H9 (cell line): ENCODE data around the gene CCDC102A. TPM values are rescaled to one million over a fixed set of nuclear protein-coding genes. Genes with fewer than 3 reads are reported as not detected.
A peak's percentile ranks its signal among the peaks of the same experiment; 100 is the strongest.

Experiments used
- DNase-seq: peaks from one replicate; pipeline ENCODE4 v3.0.0-alpha.2; 2017
- H2AFZ ChIP-seq: one replicate; pipeline ENCODE4 v1.6.1; 2013; ENCODE audit warnings: mild to moderate bottlenecking, low read length, control low read depth, moderate library complexity
- H2AK5ac ChIP-seq: 2 replicates; pipeline ENCODE4 v1.6.1; 2013; ENCODE audit warnings: low read length, control low read depth, mixed read lengths; ENCODE audit not compliant: insufficient read length
- H2BK120ac ChIP-seq: one replicate; pipeline ENCODE4 v1.6.1; 2013; ENCODE audit warnings: low read depth, mild to moderate bottlenecking, low read length, control low read depth, inconsistent platforms; ENCODE audit not compliant: poor library complexity, severe bottlenecking
- H2BK12ac ChIP-seq: 2 replicates; pipeline ENCODE4 v1.6.1; 2013; ENCODE audit warnings: low read length, control low read depth, mixed read lengths, low read depth; ENCODE audit not compliant: insufficient read length
- H2BK15ac ChIP-seq: 2 replicates; pipeline ENCODE4 v1.6.1; 2013; ENCODE audit warnings: low read depth, low read length, control low read depth
- H2BK20ac ChIP-seq: one replicate; pipeline ENCODE4 v1.6.1; 2013; ENCODE audit warnings: low read depth, mild to moderate bottlenecking, low read length, control low read depth, inconsistent platforms; ENCODE audit not compliant: poor library complexity, severe bottlenecking
- H2BK5ac ChIP-seq: 2 replicates; pipeline ENCODE4 v1.6.1; 2013; ENCODE audit warnings: low read length, control low read depth, mixed read lengths; ENCODE audit not compliant: insufficient read length
- H3K14ac ChIP-seq: 2 replicates; pipeline ENCODE4 v1.6.1; 2013; ENCODE audit warnings: low read length, control low read depth; ENCODE audit not compliant: insufficient read depth
- H3K18ac ChIP-seq: 2 replicates; pipeline ENCODE4 v1.6.1; 2013; ENCODE audit warnings: low read depth, mild to moderate bottlenecking, mixed read lengths, low read length, control low read depth; ENCODE audit not compliant: insufficient read length
- H3K23ac ChIP-seq: 2 replicates; pipeline ENCODE4 v1.6.1; 2013; ENCODE audit warnings: low read length, control low read depth, mixed read lengths, low read depth; ENCODE audit not compliant: insufficient read length
- H3K23me2 ChIP-seq: 2 replicates; pipeline ENCODE4 v1.6.1; 2013; ENCODE audit warnings: low read depth, mild to moderate bottlenecking, mixed read lengths, low read length, control low read depth; ENCODE audit not compliant: insufficient read length, poor library complexity, severe bottlenecking
- H3K27ac ChIP-seq: 2 replicates; pipeline ENCODE4 v1.5.1; 2013; ENCODE audit warnings: low read length, control low read depth, mixed read lengths, low read depth; ENCODE audit not compliant: insufficient read length
- H3K27me3 ChIP-seq: 2 replicates; pipeline ENCODE4 v1.6.1; 2013; ENCODE audit warnings: low read length, control low read depth, inconsistent platforms; ENCODE audit not compliant: insufficient read depth
- H3K4ac ChIP-seq: 2 replicates; pipeline ENCODE4 v1.6.1; 2013; ENCODE audit warnings: low read depth, mild to moderate bottlenecking, control low read depth, inconsistent platforms, low read length, moderate library complexity
- H3K4me1 ChIP-seq: 2 replicates; pipeline ENCODE4 v1.6.1; 2013; ENCODE audit warnings: low read length, control low read depth, inconsistent platforms; ENCODE audit not compliant: insufficient read depth
- H3K4me2 ChIP-seq: 2 replicates; pipeline ENCODE4 v1.6.1; 2013; ENCODE audit warnings: low read length, control low read depth, mixed read lengths; ENCODE audit not compliant: insufficient read length, insufficient read depth
- H3K56ac ChIP-seq: 2 replicates; pipeline ENCODE4 v1.6.1; 2013; ENCODE audit warnings: low read depth, mild to moderate bottlenecking, mixed read lengths, low read length, control low read depth; ENCODE audit not compliant: insufficient read length
- H3K79me1 ChIP-seq: 2 replicates; pipeline ENCODE4 v1.6.1; 2013; ENCODE audit warnings: low read depth, mild to moderate bottlenecking, moderate library complexity, low read length, control low read depth, inconsistent platforms; ENCODE audit not compliant: insufficient read depth, poor library complexity, severe bottlenecking
- H3K79me2 ChIP-seq: 2 replicates; pipeline ENCODE4 v1.6.1; 2013; ENCODE audit warnings: low read length, control low read depth, inconsistent platforms; ENCODE audit not compliant: insufficient read depth
- H3K9ac ChIP-seq: 2 replicates; pipeline ENCODE4 v1.6.1; 2013; ENCODE audit warnings: low read length, control low read depth, mixed read lengths; ENCODE audit not compliant: insufficient read length; ENCODE audit errors: extremely low read depth
- H3K9me3 ChIP-seq: one replicate; pipeline ENCODE4 v1.6.1; 2013; ENCODE audit warnings: low read depth, low read length, inconsistent platforms; ENCODE audit not compliant: control insufficient read depth
- H3T11ph ChIP-seq: one replicate; pipeline ENCODE4 v1.6.1; 2013; ENCODE audit warnings: mild to moderate bottlenecking, low read length, control low read depth, inconsistent platforms
- H4K20me1 ChIP-seq: one replicate; pipeline ENCODE4 v1.6.1; 2013; ENCODE audit not compliant: control insufficient read depth, insufficient read length, insufficient read depth
- H4K5ac ChIP-seq: 2 replicates; pipeline ENCODE4 v1.6.1; 2013; ENCODE audit warnings: low read depth, mild to moderate bottlenecking, mixed read lengths, low read length, control low read depth; ENCODE audit not compliant: insufficient read length
- H4K8ac ChIP-seq: replicated peaks from 2 replicates; pipeline ENCODE4 v1.6.1; 2013; ENCODE audit warnings: low read length, control low read depth, mixed read lengths, low read depth; ENCODE audit not compliant: insufficient read length
- H4K91ac ChIP-seq: 2 replicates; pipeline ENCODE4 v1.6.1; 2013; ENCODE audit warnings: low read depth, mild to moderate bottlenecking, moderate library complexity, mixed read lengths, low read length, control low read depth; ENCODE audit not compliant: insufficient read length
- H3K27ac Mint-ChIP-seq, 3 experiments: 2 replicates in 2 of 3; 3 replicates in 1 of 3; pipeline ENCODE4 v1.8.0; 2020 to 2021; ENCODE audit warnings: mixed read lengths in 3 of 3, mild to moderate bottlenecking in 1 of 3, moderate library complexity in 1 of 3
- H3K27me3 Mint-ChIP-seq: 2 replicates; pipeline ENCODE4 v1.8.0; 2021; ENCODE audit warnings: low read depth, mild to moderate bottlenecking, moderate library complexity, mixed read lengths
- H3K36me3 Mint-ChIP-seq, 3 experiments: 2 replicates in 2 of 3; 3 replicates in 1 of 3; pipeline ENCODE4 v1.8.0; 2020 to 2021; ENCODE audit warnings: low read depth in 3 of 3, mixed read lengths in 3 of 3; ENCODE audit not compliant: insufficient read depth in 1 of 3
- H3K4me1 Mint-ChIP-seq, 2 experiments: 2 replicates each; pipeline ENCODE4 v1.8.0; 2020; ENCODE audit warnings: mixed read lengths in 2 of 2
- H3K4me3 Mint-ChIP-seq, 2 experiments: 2 replicates in 1 of 2; 3 replicates in 1 of 2; pipeline ENCODE4 v1.8.0; 2020 to 2021; ENCODE audit warnings: mild to moderate bottlenecking in 2 of 2, mixed read lengths in 2 of 2, moderate library complexity in 1 of 2
- H3K9me3 Mint-ChIP-seq, 2 experiments: 2 replicates in 1 of 2; 3 replicates in 1 of 2; pipeline ENCODE4 v1.8.0; 2020; ENCODE audit warnings: mild to moderate bottlenecking in 2 of 2, mixed read lengths in 2 of 2, moderate library complexity in 1 of 2
- whole genome bisulfite sequencing: extraction: QIAGEN DNeasy Blood & Tissue Kit; methylation state at CpG from one replicate; pipeline ENCODE4 v1.1.7; 2013; ENCODE audit warnings: missing lambda C conversion rate, low lambda C conversion rate, mixed read lengths; ENCODE audit not compliant: insufficient read length; ENCODE audit errors: extremely low coverage; 5-methylcytosine and 5-hydroxymethylcytosine counted together
- total RNA-seq: library from RNA; stranded (reverse); gene quantifications from 2 replicates; pipeline ENCODE4 v1.2.1, GENCODE V29; 2021
- TF ChIP-seq, protein P1 (sequence below): fragments of 200-600 bp; sonication (generic); conservative IDR thresholded peaks from 3 replicates; pipeline ENCODE4 v1.8.0; 2021; ENCODE audit warnings: antibody characterized with exemption, mild to moderate bottlenecking

The CCDC102A gene
- total RNA-seq, 1 experiment from 2014 or later: 8.2 TPM

DNA sequence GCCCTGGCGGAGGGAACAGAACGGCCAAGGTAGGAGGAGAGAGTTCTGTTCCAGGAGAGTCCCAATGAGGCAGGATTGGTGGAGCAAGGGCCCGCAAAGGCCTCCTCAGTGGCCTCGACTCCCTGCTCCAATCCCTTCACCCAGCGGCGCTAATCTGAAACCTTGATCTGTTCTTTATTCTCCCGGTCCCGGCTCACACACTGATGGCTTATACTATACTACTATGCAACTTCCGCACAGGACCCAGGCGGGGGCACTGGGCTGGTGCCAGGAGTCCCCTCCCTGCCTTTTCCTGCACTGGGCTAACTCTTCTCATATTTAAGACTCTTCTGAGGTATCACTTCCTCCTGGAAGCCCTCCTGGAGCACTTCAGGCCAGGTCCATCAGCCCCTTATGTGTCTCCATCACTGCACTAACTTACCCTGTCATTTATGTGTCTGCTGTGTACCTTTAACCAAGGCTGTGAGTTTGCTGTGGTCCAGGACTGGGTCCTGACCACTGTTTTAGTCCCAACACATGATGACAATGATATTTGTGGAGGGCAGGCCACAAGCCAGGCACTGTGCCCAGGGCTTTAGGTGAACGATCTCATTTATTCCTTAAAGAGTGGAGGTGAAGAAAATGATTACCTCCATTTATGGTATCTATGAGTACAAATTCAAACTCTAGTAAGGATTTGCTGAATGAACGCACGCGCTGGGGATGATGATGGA, 6.8 kb downstream of the CCDC102A start:
- Mint-ChIP-seq H3K4me3 (peak overlapping the region; percentile 77 to 88), H3K27me3 (peaks cover 25% of the 10 kb centered on the region), H3K4me1 (peaks cover 51 to 54% of the 10 kb centered on the region in 2 experiments), H3K9me3 (no peaks in the 10 kb centered on the region), H3K36me3 (peaks cover 18 to 32% (median 29%) of the 10 kb centered on the region in 3 experiments; a peak in 6 of 7 replicates), H3K27ac (peak overlapping the region in 2 of 3 experiments; percentile 14 to 65; a peak in 2 of 7 replicates)
- Histone ChIP-seq H4K20me1 (peaks cover 3% of the 10 kb centered on the region), H2BK15ac (no peak overlapping the region), H3K79me1 (no peaks in the 10 kb centered on the region), H3K4me1 (peaks cover 5% of the 10 kb centered on the region; the same call in 1 of the 2 replicates), H2BK12ac (no peak overlapping the region), H2BK5ac (no peak overlapping the region), H3K18ac (peak overlapping the region; percentile 33), H3K56ac (no peak overlapping the region), H3K14ac (peak overlapping the region; percentile 93; the same call in 1 of the 2 replicates), H3K23me2 (peaks cover 9% of the 10 kb centered on the region), H2BK20ac (no peak overlapping the region), H3K9me3 (no peaks in the 10 kb centered on the region), H3K27ac (no peak overlapping the region), H2AK5ac (no peak overlapping the region), H3K4me2 (peak overlapping the region; percentile 63), H3K23ac (no peak overlapping the region), H2BK120ac (no peak overlapping the region), H4K8ac (no peak overlapping the region), H3K27me3 (no peaks in the 10 kb centered on the region; the same call in 1 of the 2 replicates), H3K9ac (no peak overlapping the region), H4K91ac (no peak overlapping the region), H4K5ac (no peak overlapping the region), H3K4ac (no peak overlapping the region), H3T11ph (no peak overlapping the region), H2AFZ (no peak overlapping the region), H3K79me2 (no peaks in the 10 kb centered on the region)
- no CpG with 5 or more reads among the region's 14 CpGs for WGBS
- no peak for DNase-seq
- TF ChIP-seq, protein P1, sequence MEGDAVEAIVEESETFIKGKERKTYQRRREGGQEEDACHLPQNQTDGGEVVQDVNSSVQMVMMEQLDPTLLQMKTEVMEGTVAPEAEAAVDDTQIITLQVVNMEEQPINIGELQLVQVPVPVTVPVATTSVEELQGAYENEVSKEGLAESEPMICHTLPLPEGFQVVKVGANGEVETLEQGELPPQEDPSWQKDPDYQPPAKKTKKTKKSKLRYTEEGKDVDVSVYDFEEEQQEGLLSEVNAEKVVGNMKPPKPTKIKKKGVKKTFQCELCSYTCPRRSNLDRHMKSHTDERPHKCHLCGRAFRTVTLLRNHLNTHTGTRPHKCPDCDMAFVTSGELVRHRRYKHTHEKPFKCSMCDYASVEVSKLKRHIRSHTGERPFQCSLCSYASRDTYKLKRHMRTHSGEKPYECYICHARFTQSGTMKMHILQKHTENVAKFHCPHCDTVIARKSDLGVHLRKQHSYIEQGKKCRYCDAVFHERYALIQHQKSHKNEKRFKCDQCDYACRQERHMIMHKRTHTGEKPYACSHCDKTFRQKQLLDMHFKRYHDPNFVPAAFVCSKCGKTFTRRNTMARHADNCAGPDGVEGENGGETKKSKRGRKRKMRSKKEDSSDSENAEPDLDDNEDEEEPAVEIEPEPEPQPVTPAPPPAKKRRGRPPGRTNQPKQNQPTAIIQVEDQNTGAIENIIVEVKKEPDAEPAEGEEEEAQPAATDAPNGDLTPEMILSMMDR: no peak
